GM23338 (cell line): Measurements from ENCODE around the gene LLGL2. TPM values are rescaled to one million over a fixed set of nuclear protein-coding genes. Genes with fewer than 3 reads are reported as not detected.

Source experiments
- ATAC-seq: fragments of 200-7000 bp; cut with Tn5 transposase; 3 replicates; pipeline ENCODE4 v1.9.1; 2020
- DNase-seq: peaks from one replicate; pipeline ENCODE4 v3.0.0-alpha.2; 2015; ENCODE audit warnings: low spot score
- H2AFZ ChIP-seq: fragments of 200-600 bp; sonication (generic); 2 replicates; pipeline ENCODE4 v1.8.0; 2016; ENCODE audit warnings: antibody characterized with exemption, mild to moderate bottlenecking, moderate library complexity
- H3F3A ChIP-seq: fragments of 200-600 bp; sonication (generic); replicated peaks from 2 replicates; pipeline ENCODE4 v1.8.0; 2017; ENCODE audit warnings: antibody characterized with exemption, mixed run types, low read depth
- H3K27ac ChIP-seq: fragments of 200-600 bp; sonication (generic); 2 replicates; pipeline ENCODE4 v1.6.1; 2016; ENCODE audit warnings: low read depth
- H3K27me3 ChIP-seq: fragments of 200-600 bp; sonication (generic); 2 replicates; pipeline ENCODE4 v1.8.0; 2016; ENCODE audit warnings: mild to moderate bottlenecking, mixed run types, moderate library complexity; ENCODE audit not compliant: insufficient read depth
- H3K36me3 ChIP-seq: fragments of 200-600 bp; sonication (generic); 2 replicates; pipeline ENCODE4 v1.8.0; 2016; ENCODE audit warnings: mild to moderate bottlenecking; ENCODE audit not compliant: insufficient read depth
- H3K4me1 ChIP-seq: fragments of 200-600 bp; sonication (generic); 2 replicates; pipeline ENCODE4 v1.8.0; 2016; ENCODE audit warnings: mild to moderate bottlenecking, moderate library complexity; ENCODE audit not compliant: insufficient read depth
- H3K4me2 ChIP-seq: fragments of 200-600 bp; sonication (generic); 2 replicates; pipeline ENCODE4 v1.7.1; 2017; ENCODE audit warnings: mixed run types
- H3K4me3 ChIP-seq: fragments of 200-600 bp; sonication (generic); 2 replicates; pipeline ENCODE4 v1.6.1; 2016; ENCODE audit warnings: mixed run types
- H3K79me2 ChIP-seq: fragments of 200-600 bp; sonication (generic); replicated peaks from 2 replicates; pipeline ENCODE4 v1.8.0; 2017; ENCODE audit warnings: mild to moderate bottlenecking; ENCODE audit not compliant: insufficient read depth
- H3K9me2 ChIP-seq: fragments of 200-600 bp; sonication (generic); 2 replicates; pipeline ENCODE4 v1.8.0; 2017; ENCODE audit not compliant: insufficient read depth
- H4K20me1 ChIP-seq: fragments of 200-600 bp; sonication (generic); replicated peaks from 2 replicates; pipeline ENCODE4 v1.8.0; 2017; ENCODE audit warnings: mild to moderate bottlenecking; ENCODE audit not compliant: insufficient read depth
- H3K27ac Mint-ChIP-seq: 2 replicates; pipeline ENCODE4 v1.8.0; 2020; ENCODE audit warnings: inconsistent platforms, mild to moderate bottlenecking, moderate library complexity, mixed read lengths
- H3K27me3 Mint-ChIP-seq: 3 replicates; pipeline ENCODE4 v1.8.0; 2022; ENCODE audit warnings: low read depth, mild to moderate bottlenecking, moderate library complexity, mixed read lengths, inconsistent platforms; ENCODE audit not compliant: insufficient read depth, poor library complexity
- H3K36me3 Mint-ChIP-seq: 3 replicates; pipeline ENCODE4 v1.8.0; 2021; ENCODE audit warnings: low read depth, mild to moderate bottlenecking, inconsistent platforms, moderate library complexity, mixed read lengths
- H3K4me1 Mint-ChIP-seq: 3 replicates; pipeline ENCODE4 v1.8.0; 2020; ENCODE audit warnings: mild to moderate bottlenecking, inconsistent platforms, mixed read lengths
- H3K4me3 Mint-ChIP-seq: 3 replicates; pipeline ENCODE4 v1.8.0; 2021; ENCODE audit warnings: moderate library complexity, mild to moderate bottlenecking, inconsistent platforms, mixed read lengths
- H3K9me3 Mint-ChIP-seq: 3 replicates; pipeline ENCODE4 v1.8.0; 2020; ENCODE audit warnings: moderate library complexity, mild to moderate bottlenecking, inconsistent platforms, mixed read lengths
- CREB1 ChIP-seq: fragments of 250-450 bp; sonication (Bioruptor Pico); IDR thresholded peaks from 2 replicates; pipeline ENCODE4 v1.5.0; 2020; ENCODE audit warnings: low read depth, mild to moderate bottlenecking, moderate library complexity
- CTCF ChIP-seq, 2 experiments: fragments of 200-600 bp in 1 of 2; sonication (generic) in 1 of 2; conservative IDR thresholded peaks; 2 replicates each; pipeline versions ENCODE4 v1.5.1 to v1.6.1; 2016 to 2017; ENCODE audit warnings: antibody characterized with exemption in 2 of 2, low read depth in 2 of 2, mild to moderate bottlenecking in 2 of 2, moderate library complexity in 1 of 2
- ETS1 ChIP-seq: IDR thresholded peaks from 2 replicates; pipeline ENCODE4 v1.6.1; 2016; ENCODE audit warnings: antibody characterized with exemption
- EZH2phosphoT487 ChIP-seq: fragments of 200-600 bp; sonication (generic); IDR thresholded peaks from one replicate; pipeline ENCODE4 v1.8.1; 2018; ENCODE audit warnings: antibody characterized with exemption; ENCODE audit not compliant: unreplicated experiment
- JUNB ChIP-seq: IDR thresholded peaks from one replicate; pipeline ENCODE4 v1.6.1; 2016; ENCODE audit warnings: antibody characterized with exemption; ENCODE audit not compliant: unreplicated experiment
- POLR2AphosphoS5 ChIP-seq: IDR thresholded peaks from 2 replicates; pipeline ENCODE4 v1.6.1; 2016; ENCODE audit warnings: antibody characterized with exemption, low read depth
- REST ChIP-seq: IDR thresholded peaks from one replicate; pipeline ENCODE4 v1.6.1; 2018; ENCODE audit warnings: antibody characterized with exemption; ENCODE audit not compliant: unreplicated experiment
- STAT1 ChIP-seq: IDR thresholded peaks from one replicate; pipeline ENCODE4 v1.6.1; 2016; ENCODE audit warnings: antibody characterized with exemption; ENCODE audit not compliant: unreplicated experiment
- ZNF114 ChIP-seq: fragments of 250-450 bp; sonication (Bioruptor Pico); IDR thresholded peaks from 2 replicates; pipeline ENCODE4 v1.5.0; 2020; ENCODE audit warnings: mild to moderate bottlenecking, moderate library complexity
- ZNF331 ChIP-seq: fragments of 250-450 bp; sonication (Bioruptor Pico); IDR thresholded peaks from 2 replicates; pipeline ENCODE4 v1.5.0; 2020; ENCODE audit warnings: low read depth, mild to moderate bottlenecking, moderate library complexity
- polyA plus RNA-seq: library from polyadenylated mRNA; unstranded; fragments of >200 nt; fragmentation: Nextera tagmentation; extraction: Ambion mirVana; gene quantifications from 2 replicates; pipeline ENCODE4 v1.2.1, GENCODE V29; 2016
- total RNA-seq: library from RNA; depleted of rRNA; stranded (reverse); fragments of >200 nt; shearing (Covaris generic); gene quantifications from 2 replicates; pipeline ENCODE4 v1.2.3, GENCODE V29; 2014

Gene LLGL2
- total and polyA plus RNA-seq, 2 experiments from 2014 or later, result 62.5 to 78.5 TPM

DNA sequence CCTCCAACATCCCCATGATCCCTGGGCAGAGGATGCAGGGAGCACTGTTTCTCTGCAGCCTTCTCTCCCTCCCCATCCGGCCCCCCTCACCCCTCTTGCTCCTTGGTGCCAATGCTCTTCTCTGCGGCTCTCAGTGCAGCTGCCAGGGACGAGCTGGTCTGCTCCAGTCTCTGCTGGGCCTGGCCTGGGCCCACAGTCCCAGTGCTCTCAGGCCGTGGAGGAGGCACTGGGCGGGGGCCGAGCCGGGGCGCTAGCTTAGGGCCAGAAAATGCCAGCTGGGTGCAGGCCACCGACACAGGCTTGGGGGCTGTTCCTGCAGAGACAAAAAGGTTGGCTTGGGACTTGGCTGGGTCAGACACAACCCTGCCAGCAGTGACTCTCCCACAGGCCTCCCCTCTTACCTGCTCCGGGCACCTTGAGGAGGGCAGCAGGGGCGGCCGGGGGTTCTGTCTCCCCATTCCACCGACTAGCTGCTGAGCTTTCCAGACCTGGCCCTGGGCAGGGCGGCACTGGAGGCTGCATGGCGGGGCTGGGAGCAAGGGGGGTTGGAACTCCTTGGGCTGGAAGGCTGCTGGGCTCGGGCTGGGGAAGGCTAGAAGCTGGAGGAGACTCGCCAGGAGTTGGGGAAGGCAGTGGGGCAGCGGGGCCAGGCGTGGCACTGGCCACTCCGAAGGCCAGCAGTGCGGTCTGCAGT is 24.0 kb upstream of the LLGL2 start (continued):
- TF ChIP-seq REST, result no peak
- TF ChIP-seq ZNF331 (CRISPR knock-in tag), result no peak
- TF ChIP-seq CTCF (conservative IDR thresholded peaks at IDR 0.05; ENCODE audit: low read depth in 2 of 2), result no peak
- TF ChIP-seq EZH2phosphoT487, result no peak
- TF ChIP-seq JUNB, result no peak
- TF ChIP-seq ETS1, result no peak
- TF ChIP-seq ZNF114 (CRISPR knock-in tag), result no peak
- no peak for TF ChIP-seq POLR2AphosphoS5

DNA sequence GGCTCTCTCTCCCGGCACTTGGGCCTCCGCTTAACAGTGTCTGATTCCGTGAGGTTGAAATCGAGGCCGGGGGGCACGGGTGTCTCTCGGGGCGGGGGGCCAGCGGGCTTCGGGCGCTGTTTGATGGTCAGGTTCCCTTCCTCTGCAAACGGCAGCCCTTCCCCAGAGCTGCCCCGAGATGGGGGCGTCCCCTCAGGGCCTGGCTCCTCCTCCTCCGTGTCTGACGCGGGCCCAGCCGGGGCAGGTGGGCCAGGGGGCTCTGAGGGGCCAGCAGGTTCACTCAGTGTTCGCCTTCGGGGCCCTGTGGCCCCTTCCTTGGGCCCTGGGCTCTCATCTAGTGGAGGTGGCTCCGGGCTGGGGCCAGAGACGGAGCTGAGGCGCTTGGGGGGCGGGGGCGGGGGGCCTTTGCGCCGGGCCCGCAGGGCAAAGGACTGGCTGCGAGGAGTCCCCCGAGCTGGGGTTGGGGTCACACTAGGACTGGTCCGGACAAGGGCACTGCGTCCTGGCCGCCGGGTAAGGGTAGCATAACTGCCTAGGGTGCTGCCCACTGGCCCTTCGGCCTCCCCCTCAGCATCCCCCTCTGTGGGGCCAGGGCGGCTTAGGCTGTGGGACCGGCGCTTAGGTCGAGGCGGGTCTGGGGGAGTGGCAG is 23.3 kb upstream of the LLGL2 start:
- Histone ChIP-seq H3K36me3 (no peaks in the 10 kb centered on the region), H3K79me2 (no peaks in the 10 kb centered on the region), H3K9me2 (no peaks in the 10 kb centered on the region), H3K27ac (no peak overlapping the region), H3K4me1 (no peaks in the 10 kb centered on the region), H2AFZ (no peak overlapping the region), H3K27me3 (no peaks in the 10 kb centered on the region), H3K4me3 (no peak overlapping the region), H3F3A (no peaks in the 10 kb centered on the region), H3K4me2 (no peak overlapping the region), H4K20me1 (no peaks in the 10 kb centered on the region)
- Mint-ChIP-seq H3K36me3 (peaks cover 20% of the 10 kb centered on the region), H3K27me3 (peaks cover 8% of the 10 kb centered on the region), H3K27ac (no peak overlapping the region), H3K4me3 (no peak overlapping the region), H3K9me3 (no peaks in the 10 kb centered on the region), H3K4me1 (no peaks in the 10 kb centered on the region; the same call in 1 of the 3 replicates)
- DNase-seq, result no peak
- peak; percentile 6; the same call in 2 of the 3 replicates for ATAC-seq
- TF ChIP-seq STAT1 (no peak), POLR2AphosphoS5 (no peak), ZNF114 (CRISPR knock-in tag) (no peak), ETS1 (no peak), CREB1 (no peak), REST (no peak), JUNB (no peak), CTCF (conservative IDR thresholded peaks at IDR 0.05; ENCODE audit: low read depth in 2 of 2) (no peak), ZNF331 (CRISPR knock-in tag) (no peak), EZH2phosphoT487 (no peak)
